Natural killer cell (primary cell): ENCODE results near the gene ARMC8. TPM values are rescaled to one million over a fixed set of nuclear protein-coding genes. Genes with fewer than 3 reads are reported as not detected.

Source experiments
- ATAC-seq, 3 donors: fragments of 150-1000 bp in 2 of 3; fragments of 200-7000 bp in 1 of 3; cut with Tn5 transposase; 1 replicate in 1 of 3; 2 replicates in 2 of 3; pipeline ENCODE4 v1.10.0; 2021; ENCODE audit warnings: mild to moderate bottlenecking in 2 of 3, moderate library complexity in 2 of 3
- DNase-seq, 2 donors: peaks; one replicate each; pipeline versions ENCODE4 v3.0.0 to v3.0.0-alpha.2; 2013 to 2021; ENCODE audit warnings: mixed read lengths in 1 of 2
- H3K27ac ChIP-seq: one replicate; pipeline ENCODE4 v1.5.1; 2013; ENCODE audit warnings: mild to moderate bottlenecking, low read length
- H3K27me3 ChIP-seq: one replicate; pipeline ENCODE4 v1.6.1; 2013; ENCODE audit warnings: low read length; ENCODE audit not compliant: control insufficient read depth, insufficient read depth
- H3K36me3 ChIP-seq: one replicate; pipeline ENCODE4 v1.6.1; 2013; ENCODE audit warnings: low read length; ENCODE audit not compliant: control insufficient read depth, insufficient read depth
- H3K4me1 ChIP-seq: one replicate; pipeline ENCODE4 v1.6.1; 2013; ENCODE audit warnings: low read length; ENCODE audit not compliant: control insufficient read depth, insufficient read depth
- H3K4me3 ChIP-seq: one replicate; pipeline ENCODE4 v1.5.1; 2013; ENCODE audit warnings: low read length
- H3K9me3 ChIP-seq: one replicate; pipeline ENCODE4 v1.6.1; 2013; ENCODE audit warnings: low read length; ENCODE audit not compliant: control insufficient read depth, insufficient read depth
- H3K27ac Mint-ChIP-seq, 2 donors: one replicate each; pipeline ENCODE4 v1.8.0; 2022; ENCODE audit warnings: mild to moderate bottlenecking in 2 of 2, mixed read lengths in 2 of 2, moderate library complexity in 1 of 2
- H3K27me3 Mint-ChIP-seq, 2 donors: one replicate each; pipeline ENCODE4 v1.8.0; 2022; ENCODE audit warnings: low read depth in 2 of 2, mixed read lengths in 2 of 2
- H3K36me3 Mint-ChIP-seq: one replicate; pipeline ENCODE4 v1.8.0; 2022; ENCODE audit warnings: mixed read lengths
- H3K4me1 Mint-ChIP-seq, 2 donors: one replicate each; pipeline ENCODE4 v1.8.0; 2022; ENCODE audit warnings: mixed read lengths in 2 of 2
- H3K4me3 Mint-ChIP-seq: one replicate; pipeline ENCODE4 v1.8.0; 2022; ENCODE audit warnings: mild to moderate bottlenecking, moderate library complexity, mixed read lengths
- H3K9me3 Mint-ChIP-seq, 2 donors: one replicate each; pipeline ENCODE4 v1.8.0; 2022; ENCODE audit warnings: mixed read lengths in 2 of 2
- WGBS: methylation state at CpG from one replicate; pipeline ENCODE4 v1.1.7; 2013; ENCODE audit warnings: missing lambda C conversion rate; ENCODE audit not compliant: insufficient coverage; 5-methylcytosine and 5-hydroxymethylcytosine counted together
- intact Hi-C: fragments of 100-400 bp; cut with micrococcal nuclease; formaldehyde crosslinking; loops from one replicate; pipeline ENCODE4 v1.14.2; 2022
- total RNA-seq, 4 donors: library from RNA; stranded (reverse); fragments of 120-200 nt in 1 of 4; gene quantifications; one replicate each; pipeline versions ENCODE4 v1.2.3 to v1.2.4, GENCODE V29; 2013 to 2022
- TF ChIP-seq, protein P1 (sequence below): fragments of 200-600 bp; IDR thresholded peaks from one replicate; pipeline ENCODE4 v1.8.0; 2022; ENCODE audit warnings: antibody characterized with exemption

The ARMC8 gene
- total RNA-seq, 3 donors from 2014 or later (not counting 1 experiment from before 2014, with no cell fraction given) = 75.4 to 93.5 (median 86.4) TPM

DNA sequence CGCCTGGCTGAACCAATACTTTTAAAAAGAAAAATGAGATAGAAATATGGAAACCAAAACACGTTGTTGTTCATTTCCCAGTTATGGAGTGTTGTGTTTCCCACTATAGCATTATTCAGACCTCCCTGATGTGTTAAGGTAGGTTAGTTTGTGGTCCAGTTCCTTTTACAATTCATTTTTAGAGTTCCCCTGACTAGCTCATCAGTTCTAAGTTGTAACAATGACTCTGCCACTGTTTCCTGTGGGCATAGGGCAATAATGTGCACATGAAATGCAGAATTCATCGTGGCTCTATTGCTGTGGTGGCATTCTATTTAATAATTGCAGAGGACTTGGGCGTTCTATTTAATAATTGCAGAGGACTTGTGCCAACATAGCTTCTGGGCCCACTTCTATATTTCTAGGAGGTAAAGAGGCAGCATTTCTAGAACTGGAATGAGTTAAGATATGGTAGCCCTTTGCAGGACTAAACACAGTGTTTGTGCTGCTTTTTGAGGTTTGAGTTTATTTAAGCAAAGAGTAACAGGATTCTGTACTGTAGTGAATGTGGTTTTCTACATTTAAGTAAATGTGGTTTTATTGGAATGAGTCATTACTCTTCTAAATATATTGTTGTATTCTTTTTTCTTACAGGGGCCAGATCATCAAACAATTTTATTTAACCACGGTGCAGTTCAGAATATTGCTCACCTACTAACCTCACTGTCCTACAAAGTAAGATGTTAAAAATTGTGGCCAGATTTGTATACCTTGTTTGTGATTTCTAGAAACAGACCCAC, 47.5 kb downstream of the ARMC8 start:
- Histone ChIP-seq H3K27me3 (no peaks in the 10 kb centered on the region), H3K4me1 (no peaks in the 10 kb centered on the region), H3K27ac (no peak overlapping the region), H3K9me3 (no peaks in the 10 kb centered on the region), H3K4me3 (no peak overlapping the region), H3K36me3 (peaks cover 67% of the 10 kb centered on the region)
- H3K4me3 Mint-ChIP-seq = no peak overlapping the region
- no peaks in the 10 kb centered on the region for H3K9me3 Mint-ChIP-seq
- TF ChIP-seq, protein P1, sequence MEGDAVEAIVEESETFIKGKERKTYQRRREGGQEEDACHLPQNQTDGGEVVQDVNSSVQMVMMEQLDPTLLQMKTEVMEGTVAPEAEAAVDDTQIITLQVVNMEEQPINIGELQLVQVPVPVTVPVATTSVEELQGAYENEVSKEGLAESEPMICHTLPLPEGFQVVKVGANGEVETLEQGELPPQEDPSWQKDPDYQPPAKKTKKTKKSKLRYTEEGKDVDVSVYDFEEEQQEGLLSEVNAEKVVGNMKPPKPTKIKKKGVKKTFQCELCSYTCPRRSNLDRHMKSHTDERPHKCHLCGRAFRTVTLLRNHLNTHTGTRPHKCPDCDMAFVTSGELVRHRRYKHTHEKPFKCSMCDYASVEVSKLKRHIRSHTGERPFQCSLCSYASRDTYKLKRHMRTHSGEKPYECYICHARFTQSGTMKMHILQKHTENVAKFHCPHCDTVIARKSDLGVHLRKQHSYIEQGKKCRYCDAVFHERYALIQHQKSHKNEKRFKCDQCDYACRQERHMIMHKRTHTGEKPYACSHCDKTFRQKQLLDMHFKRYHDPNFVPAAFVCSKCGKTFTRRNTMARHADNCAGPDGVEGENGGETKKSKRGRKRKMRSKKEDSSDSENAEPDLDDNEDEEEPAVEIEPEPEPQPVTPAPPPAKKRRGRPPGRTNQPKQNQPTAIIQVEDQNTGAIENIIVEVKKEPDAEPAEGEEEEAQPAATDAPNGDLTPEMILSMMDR = no peak
- DNase-seq (no peak), ATAC-seq (no peak)
- no peaks in the 10 kb centered on the region for H3K36me3 Mint-ChIP-seq
- H3K4me1 Mint-ChIP-seq = peaks cover 8 to 9% of the 10 kb centered on the region in 2 donors
- WGBS = 73% methylated on average over 4 of the region's 5 CpGs
- peak overlapping the region in 1 of 2 donors; percentile 31 for H3K27ac Mint-ChIP-seq
- intact Hi-C loops = no loop called here
- no peaks in the 10 kb centered on the region for H3K27me3 Mint-ChIP-seq

DNA sequence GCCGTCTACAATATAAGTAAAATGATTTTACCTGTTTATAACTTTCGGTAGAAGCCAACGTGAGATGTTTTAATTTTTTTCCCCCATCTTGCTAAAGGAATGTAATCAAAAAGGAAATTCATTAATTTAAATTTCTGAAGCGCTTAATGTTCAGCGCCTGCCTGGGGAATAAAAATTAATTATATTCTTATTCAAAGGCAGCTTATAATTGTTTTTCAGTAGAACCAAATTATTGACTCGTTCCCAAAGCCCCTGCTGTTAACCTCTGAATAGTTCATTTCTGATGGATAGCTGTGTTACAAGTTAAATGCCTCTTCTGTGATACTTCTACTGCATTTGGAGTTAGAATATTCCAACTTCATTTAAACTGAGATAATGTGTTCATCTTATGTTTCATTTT, 51.6 kb downstream of the ARMC8 start:
- H3K27ac ChIP-seq = no peak overlapping the region
- no peak for DNase-seq
- no peaks in the 10 kb centered on the region for H3K9me3 ChIP-seq
- intact Hi-C loops = no loop called here
- Mint-ChIP-seq H3K4me1 (peaks cover 8 to 9% of the 10 kb centered on the region in 2 donors), H3K36me3 (peaks cover 7% of the 10 kb centered on the region), H3K4me3 (no peak overlapping the region), H3K9me3 (no peaks in the 10 kb centered on the region), H3K27me3 (no peaks in the 10 kb centered on the region), H3K27ac (no peak overlapping the region)
- no peaks in the 10 kb centered on the region for H3K27me3 ChIP-seq
- peaks cover 69% of the 10 kb centered on the region for H3K36me3 ChIP-seq
- no peak for ATAC-seq
- 100% methylated on average over 1 of the region's 6 CpGs for WGBS
- no peak overlapping the region for H3K4me3 ChIP-seq
- TF ChIP-seq, protein P1 = no peak
- H3K4me1 ChIP-seq = no peaks in the 10 kb centered on the region

GRCh38 chr3:138241061-138241460, 54.0 kb downstream of the ARMC8 start:
- Mint-ChIP-seq H3K36me3 (peaks cover 19% of the 10 kb centered on the region), H3K27me3 (no peaks in the 10 kb centered on the region), H3K4me3 (no peak overlapping the region), H3K9me3 (no peaks in the 10 kb centered on the region), H3K27ac (no peak overlapping the region), H3K4me1 (no peaks in the 10 kb centered on the region)
- DNase-seq = no peak
- WGBS = no CpG with 5 or more reads among the region's 1 CpG
- Histone ChIP-seq H3K4me3 (no peak overlapping the region), H3K27ac (no peak overlapping the region), H3K36me3 (peaks cover 77% of the 10 kb centered on the region), H3K4me1 (no peaks in the 10 kb centered on the region), H3K9me3 (no peaks in the 10 kb centered on the region), H3K27me3 (no peaks in the 10 kb centered on the region)
- TF ChIP-seq, protein P1 = no peak
- ATAC-seq = no peak
- intact Hi-C loops = no loop called here

DNA sequence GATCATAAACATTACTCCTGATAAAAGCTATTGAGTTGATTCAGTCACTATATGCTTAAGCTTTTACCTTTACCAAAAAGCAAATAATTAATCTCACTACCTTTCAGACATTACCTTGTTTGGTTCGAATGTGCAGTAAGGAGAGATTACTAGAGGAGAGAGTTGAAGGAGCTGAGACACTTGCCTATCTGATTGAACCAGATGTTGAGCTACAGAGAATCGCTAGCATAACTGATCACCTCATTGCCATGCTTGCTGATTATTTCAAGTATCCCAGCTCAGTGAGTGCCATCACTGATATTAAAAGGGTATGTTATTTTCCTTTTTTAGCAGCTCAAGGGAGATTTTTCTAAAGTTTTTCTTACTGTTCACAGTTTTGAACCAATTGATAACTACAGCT, 54.6 kb downstream of the ARMC8 start:
- ATAC-seq (no peak), DNase-seq (no peak)
- intact Hi-C loops = no loop called here
- Mint-ChIP-seq H3K4me3 (no peak overlapping the region), H3K27me3 (no peaks in the 10 kb centered on the region), H3K4me1 (no peaks in the 10 kb centered on the region), H3K27ac (no peak overlapping the region), H3K9me3 (no peaks in the 10 kb centered on the region), H3K36me3 (peaks cover 25% of the 10 kb centered on the region)
- peaks cover 72% of the 10 kb centered on the region for H3K36me3 ChIP-seq
- WGBS = 89% methylated on average over 1 of the region's 2 CpGs
- no peaks in the 10 kb centered on the region for H3K27me3 ChIP-seq
- no peaks in the 10 kb centered on the region for H3K9me3 ChIP-seq
- H3K27ac ChIP-seq = no peak overlapping the region
- TF ChIP-seq, protein P1 = no peak
- no peaks in the 10 kb centered on the region for H3K4me1 ChIP-seq
- no peak overlapping the region for H3K4me3 ChIP-seq
